Measurements from ENCODE around the gene PCDHB16. TPM values are rescaled to one million over a fixed set of nuclear protein-coding genes. Genes with fewer than 3 reads are reported as not detected.
A peak's percentile ranks its signal among the peaks of the same experiment; 100 is the strongest.
"Not testable (repeated sequence)": the region's sequence is repeated elsewhere in the genome, so short reads cannot be mapped to it uniquely, and the experiment has no call there.

Gene PCDHB16
- total RNA-seq, 1 donor from 2014 or later, result 1.6 TPM

- peaks cover 0 to 13% (median 10%) of the 10 kb centered on the region in 3 donors for H3K27me3 ChIP-seq (ENCODE audit: control insufficient read depth in 3 of 3, insufficient read depth in 3 of 3, low read length in 3 of 3)
- no peak overlapping the region for H3K9ac ChIP-seq (ENCODE audit: low read depth in 1 of 3, low read length in 3 of 3)
These were observed 1.9 kb upstream of the PCDHB16 start for GRCh38 chr5:141180313-141180712.

GRCh38 chr5:141184117-141184855, 2.1 kb downstream of the PCDHB16 start:
- not testable (repeated sequence) for H3K4me3 ChIP-seq (ENCODE audit: low read length in 3 of 3); H3K27me3 ChIP-seq (ENCODE audit: control insufficient read depth in 3 of 3, insufficient read depth in 3 of 3, low read length in 3 of 3)
- H3K9me3 ChIP-seq (ENCODE audit: control insufficient read depth in 3 of 3, low read length in 3 of 3), result peaks cover 3 to 11% (median 7%) of the 10 kb centered on the region in 3 donors

More at GRCh38 chr5:141180313-141180712, 1.9 kb upstream of the PCDHB16 start:
- Histone ChIP-seq H3K9me3 (ENCODE audit: control insufficient read depth in 3 of 3, low read length in 3 of 3) (peaks cover 9 to 26% (median 12%) of the 10 kb centered on the region in 3 donors), H3K4me1 (ENCODE audit: control insufficient read depth in 3 of 3, insufficient read depth in 3 of 3, low read length in 3 of 3) (no peaks in the 10 kb centered on the region), H3K36me3 (ENCODE audit: control insufficient read depth in 3 of 3, insufficient read depth in 3 of 3, low read length in 3 of 3) (no peaks in the 10 kb centered on the region), H3K27ac (ENCODE audit: low read depth, low read length) (no peak overlapping the region), H3K4me3 (ENCODE audit: low read length in 3 of 3) (no peak overlapping the region)

DNA sequence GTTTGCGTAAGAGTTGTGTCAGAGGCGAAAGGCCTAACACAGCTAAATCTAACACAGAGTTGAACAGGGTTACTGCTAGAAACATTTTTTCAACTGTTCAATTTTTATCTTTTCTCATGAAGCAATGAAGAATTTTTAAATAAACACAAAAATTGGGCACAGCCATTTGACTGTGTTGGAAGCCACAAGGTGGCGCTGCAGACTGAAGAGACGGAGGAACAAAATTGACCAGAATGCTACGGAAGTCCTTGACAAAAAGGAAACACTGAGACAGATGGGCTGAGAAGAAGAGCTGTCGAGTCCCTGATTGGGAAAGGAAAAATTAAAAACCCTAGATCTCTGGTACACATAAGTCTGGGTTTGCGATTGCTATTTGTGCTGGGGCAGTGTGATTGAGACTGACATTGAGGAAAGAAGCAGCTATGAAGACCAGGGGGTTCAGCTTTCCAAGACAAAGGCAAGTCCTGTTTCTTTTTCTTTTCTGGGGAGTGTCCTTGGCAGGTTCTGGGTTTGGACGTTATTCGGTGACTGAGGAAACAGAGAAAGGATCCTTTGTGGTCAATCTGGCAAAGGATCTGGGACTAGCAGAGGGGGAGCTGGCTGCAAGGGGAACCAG, 4.8 kb downstream of the PCDHB16 start, which contains the start of gene PCDHB9:
Gene PCDHB9 (plus strand): TSS at position 265 of the 616 bp plus-strand sequence. CDS start 158 bp downstream, at position 423.
- H3K27ac ChIP-seq (ENCODE audit: low read depth, low read length), result no peak within 1 kb of the TSS
- H3K4me3 ChIP-seq (ENCODE audit: low read length in 3 of 3), result peak within 1 kb of the TSS in 1 of 3 donors; percentile 23
- no peaks in the 10 kb centered on the region for H3K4me1 ChIP-seq (ENCODE audit: control insufficient read depth in 3 of 3, insufficient read depth in 3 of 3, low read length in 3 of 3)
- no peaks in the 10 kb centered on the region for H3K27me3 ChIP-seq (ENCODE audit: control insufficient read depth in 3 of 3, insufficient read depth in 3 of 3, low read length in 3 of 3)
- H3K36me3 ChIP-seq (ENCODE audit: control insufficient read depth in 3 of 3, insufficient read depth in 3 of 3, low read length in 3 of 3), result no peaks in the 10 kb centered on the region
- H3K9me3 ChIP-seq (ENCODE audit: control insufficient read depth in 3 of 3, low read length in 3 of 3), result peaks cover 3 to 11% (median 6%) of the 10 kb centered on the region in 3 donors
- H3K9ac ChIP-seq (ENCODE audit: low read depth in 1 of 3, low read length in 3 of 3), result no peak within 1 kb of the TSS

More at GRCh38 chr5:141184117-141184855, 2.1 kb downstream of the PCDHB16 start:
- H3K36me3 ChIP-seq (ENCODE audit: control insufficient read depth in 3 of 3, insufficient read depth in 3 of 3, low read length in 3 of 3); H3K4me1 ChIP-seq (ENCODE audit: control insufficient read depth in 3 of 3, insufficient read depth in 3 of 3, low read length in 3 of 3); H3K9ac ChIP-seq (ENCODE audit: low read depth in 1 of 3, low read length in 3 of 3); H3K27ac ChIP-seq (ENCODE audit: low read depth, low read length): not testable (repeated sequence)

- not testable (repeated sequence) for H3K9ac ChIP-seq (ENCODE audit: low read depth in 1 of 3, low read length in 3 of 3); H3K4me1 ChIP-seq (ENCODE audit: control insufficient read depth in 3 of 3, insufficient read depth in 3 of 3, low read length in 3 of 3); H3K36me3 ChIP-seq (ENCODE audit: control insufficient read depth in 3 of 3, insufficient read depth in 3 of 3, low read length in 3 of 3); H3K4me3 ChIP-seq (ENCODE audit: low read length in 3 of 3); H3K9me3 ChIP-seq (ENCODE audit: control insufficient read depth in 3 of 3, low read length in 3 of 3); H3K27me3 ChIP-seq (ENCODE audit: control insufficient read depth in 3 of 3, insufficient read depth in 3 of 3, low read length in 3 of 3); H3K27ac ChIP-seq (ENCODE audit: low read depth, low read length)
These were observed 6.5 kb downstream of the PCDHB16 start for GRCh38 chr5:141188682-141189081.

DNA sequence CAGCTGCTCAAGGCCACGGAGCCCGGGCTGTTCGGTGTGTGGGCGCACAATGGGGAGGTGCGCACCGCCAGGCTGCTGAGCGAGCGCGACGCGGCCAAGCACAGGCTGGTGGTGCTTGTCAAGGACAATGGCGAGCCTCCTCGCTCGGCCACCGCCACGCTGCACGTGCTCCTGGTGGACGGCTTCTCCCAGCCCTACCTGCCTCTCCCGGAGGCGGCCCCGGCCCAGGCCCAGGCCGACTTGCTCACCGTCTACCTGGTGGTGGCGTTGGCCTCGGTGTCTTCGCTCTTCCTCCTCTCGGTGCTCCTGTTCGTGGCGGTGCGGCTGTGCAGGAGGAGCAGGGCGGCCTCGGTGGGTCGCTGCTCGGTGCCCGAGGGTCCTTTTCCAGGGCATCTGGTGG, 6.9 kb downstream of the PCDHB16 start:
- not testable (repeated sequence) for H3K9ac ChIP-seq (ENCODE audit: low read depth in 1 of 3, low read length in 3 of 3); H3K4me1 ChIP-seq (ENCODE audit: control insufficient read depth in 3 of 3, insufficient read depth in 3 of 3, low read length in 3 of 3); H3K9me3 ChIP-seq (ENCODE audit: control insufficient read depth in 3 of 3, low read length in 3 of 3); H3K4me3 ChIP-seq (ENCODE audit: low read length in 3 of 3); H3K27ac ChIP-seq (ENCODE audit: low read depth, low read length); H3K27me3 ChIP-seq (ENCODE audit: control insufficient read depth in 3 of 3, insufficient read depth in 3 of 3, low read length in 3 of 3); H3K36me3 ChIP-seq (ENCODE audit: control insufficient read depth in 3 of 3, insufficient read depth in 3 of 3, low read length in 3 of 3)

DNA sequence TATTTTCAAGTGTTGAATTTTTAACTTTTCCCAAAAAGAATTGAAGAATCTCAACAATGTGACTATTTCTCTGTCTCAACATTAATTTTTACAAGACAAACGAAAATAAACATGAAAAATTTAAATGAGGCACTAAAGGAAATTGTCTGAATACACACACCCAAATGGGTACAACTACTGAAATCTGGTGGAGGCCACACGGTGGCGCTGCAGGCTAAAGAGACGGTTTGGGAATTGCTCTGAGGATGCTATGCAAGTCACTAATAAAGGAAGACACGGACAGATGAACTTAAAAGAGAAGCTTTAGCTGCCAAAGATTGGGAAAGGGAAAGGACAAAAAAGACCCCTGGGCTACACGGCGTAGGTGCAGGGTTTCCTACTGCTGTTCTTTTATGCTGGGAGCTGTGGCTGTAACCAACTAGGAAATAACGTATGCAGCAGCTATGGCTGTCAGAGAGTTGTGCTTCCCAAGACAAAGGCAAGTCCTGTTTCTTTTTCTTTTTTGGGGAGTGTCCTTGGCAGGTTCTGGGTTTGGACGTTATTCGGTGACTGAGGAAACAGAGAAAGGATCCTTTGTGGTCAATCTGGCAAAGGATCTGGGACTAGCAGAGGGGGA, 10.0 kb downstream of the PCDHB16 start, which contains the start of gene PCDHB10:
Gene PCDHB10 (plus strand): TSS at position 244 of the 616 bp plus-strand sequence. CDS start 200 bp downstream, at position 444.
- Histone ChIP-seq H3K4me1 (ENCODE audit: control insufficient read depth in 3 of 3, insufficient read depth in 3 of 3, low read length in 3 of 3) (no peaks in the 10 kb centered on the region), H3K27me3 (ENCODE audit: control insufficient read depth in 3 of 3, insufficient read depth in 3 of 3, low read length in 3 of 3) (peaks cover 0 to 2% (median 0%) of the 10 kb centered on the region in 3 donors), H3K27ac (ENCODE audit: low read depth, low read length) (no peak within 1 kb of the TSS), H3K9me3 (ENCODE audit: control insufficient read depth in 3 of 3, low read length in 3 of 3) (peaks cover 0 to 10% (median 3%) of the 10 kb centered on the region in 3 donors), H3K36me3 (ENCODE audit: control insufficient read depth in 3 of 3, insufficient read depth in 3 of 3, low read length in 3 of 3) (no peaks in the 10 kb centered on the region), H3K9ac (ENCODE audit: low read depth in 1 of 3, low read length in 3 of 3) (no peak within 1 kb of the TSS), H3K4me3 (ENCODE audit: low read length in 3 of 3) (peak within 1 kb of the TSS in 1 of 3 donors; percentile 35)

- H3K4me3 ChIP-seq (ENCODE audit: low read length in 3 of 3); H3K4me1 ChIP-seq (ENCODE audit: control insufficient read depth in 3 of 3, insufficient read depth in 3 of 3, low read length in 3 of 3); H3K27ac ChIP-seq (ENCODE audit: low read depth, low read length); H3K36me3 ChIP-seq (ENCODE audit: control insufficient read depth in 3 of 3, insufficient read depth in 3 of 3, low read length in 3 of 3); H3K27me3 ChIP-seq (ENCODE audit: control insufficient read depth in 3 of 3, insufficient read depth in 3 of 3, low read length in 3 of 3); H3K9ac ChIP-seq (ENCODE audit: low read depth in 1 of 3, low read length in 3 of 3): not testable (repeated sequence)
- peaks cover 3 to 16% (median 15%) of the 10 kb centered on the region in 3 donors for H3K9me3 ChIP-seq (ENCODE audit: control insufficient read depth in 3 of 3, low read length in 3 of 3)
These were observed 12.1 kb downstream of the PCDHB16 start for GRCh38 chr5:141194332-141194731.

DNA sequence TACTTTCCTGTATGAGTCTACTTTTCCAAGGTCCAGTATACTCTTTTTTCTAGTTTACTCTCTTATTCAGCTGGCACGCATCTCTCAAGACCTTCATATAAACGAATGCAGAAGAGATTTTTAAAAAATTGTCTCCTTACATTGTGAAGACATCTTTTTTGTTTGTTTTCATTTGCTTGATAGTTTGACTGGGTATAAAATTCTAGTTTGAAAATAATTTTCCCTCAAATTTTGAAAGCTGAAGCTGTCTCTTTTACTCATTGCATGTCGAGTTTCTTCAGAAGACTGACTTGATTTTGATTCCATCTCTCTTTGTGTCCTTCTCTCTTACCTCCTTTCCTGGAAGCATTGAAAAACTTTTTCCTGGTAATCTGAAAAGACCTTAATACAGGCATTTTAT, 14.2 kb downstream of the PCDHB16 start:
- Histone ChIP-seq H3K4me3 (ENCODE audit: low read length in 3 of 3) (no peak overlapping the region), H3K36me3 (ENCODE audit: control insufficient read depth in 3 of 3, insufficient read depth in 3 of 3, low read length in 3 of 3) (no peaks in the 10 kb centered on the region), H3K27ac (ENCODE audit: low read depth, low read length) (no peak overlapping the region), H3K4me1 (ENCODE audit: control insufficient read depth in 3 of 3, insufficient read depth in 3 of 3, low read length in 3 of 3) (no peaks in the 10 kb centered on the region), H3K9ac (ENCODE audit: low read depth in 1 of 3, low read length in 3 of 3) (no peak overlapping the region), H3K9me3 (ENCODE audit: control insufficient read depth in 3 of 3, low read length in 3 of 3) (peaks cover 7 to 22% (median 15%) of the 10 kb centered on the region in 3 donors), H3K27me3 (ENCODE audit: control insufficient read depth in 3 of 3, insufficient read depth in 3 of 3, low read length in 3 of 3) (peaks cover 0 to 4% (median 2%) of the 10 kb centered on the region in 3 donors)

- Histone ChIP-seq H3K4me1 (ENCODE audit: control insufficient read depth in 3 of 3, insufficient read depth in 3 of 3, low read length in 3 of 3) (no peaks in the 10 kb centered on the region), H3K9ac (ENCODE audit: low read depth in 1 of 3, low read length in 3 of 3) (peak within 1 kb of the TSS in 1 of 3 donors; percentile 51), H3K27me3 (ENCODE audit: control insufficient read depth in 3 of 3, insufficient read depth in 3 of 3, low read length in 3 of 3) (peaks cover 0 to 4% (median 0%) of the 10 kb centered on the region in 3 donors), H3K9me3 (ENCODE audit: control insufficient read depth in 3 of 3, low read length in 3 of 3) (peaks cover 7 to 15% (median 13%) of the 10 kb centered on the region in 3 donors), H3K4me3 (ENCODE audit: low read length in 3 of 3) (peak within 1 kb of the TSS; percentile 39 to 70 (median 55)), H3K36me3 (ENCODE audit: control insufficient read depth in 3 of 3, insufficient read depth in 3 of 3, low read length in 3 of 3) (no peaks in the 10 kb centered on the region), H3K27ac (ENCODE audit: low read depth, low read length) (no peak within 1 kb of the TSS)
These were observed 17.4 kb downstream of the PCDHB16 start, which contains the start of gene PCDHB11 for GRCh38 chr5:141199359-141200235. Gene PCDHB11, plus strand, starts transcription at chr5:141199627. Its CDS starts 148 bp downstream, at chr5:141199775.
